GM23248 (cell line): Measurements from ENCODE around the gene MUC2. TPM values are rescaled to one million over a fixed set of nuclear protein-coding genes. Genes with fewer than 3 reads are reported as not detected.

Experiments
- DNase-seq: peaks from one replicate; pipeline ENCODE4 v3.0.0-alpha.2; 2015
- H2AFZ ChIP-seq: fragments of 200-600 bp; sonication (generic); 2 replicates; pipeline ENCODE4 v1.6.1; 2016; ENCODE audit warnings: antibody characterized with exemption
- H3F3A ChIP-seq: fragments of 200-600 bp; sonication (generic); 2 replicates; pipeline ENCODE4 v1.6.1; 2016; ENCODE audit warnings: mild to moderate bottlenecking, antibody characterized with exemption, mixed run types; ENCODE audit not compliant: insufficient read depth
- H3K27ac ChIP-seq: fragments of 200-600 bp; sonication (generic); 2 replicates; pipeline ENCODE4 v1.5.1; 2016; ENCODE audit warnings: mild to moderate bottlenecking
- H3K27me3 ChIP-seq: fragments of 200-600 bp; sonication (generic); replicated peaks from 2 replicates; pipeline ENCODE4 v1.6.1; 2016; ENCODE audit warnings: mild to moderate bottlenecking; ENCODE audit not compliant: insufficient read depth
- H3K36me3 ChIP-seq: fragments of 200-600 bp; sonication (generic); 2 replicates; pipeline ENCODE4 v1.6.1; 2016; ENCODE audit warnings: low read depth, mild to moderate bottlenecking
- H3K4me1 ChIP-seq: fragments of 200-600 bp; sonication (generic); 2 replicates; pipeline ENCODE4 v1.6.1; 2016; ENCODE audit warnings: mild to moderate bottlenecking; ENCODE audit not compliant: insufficient read depth
- H3K4me2 ChIP-seq: fragments of 200-600 bp; sonication (generic); one replicate; pipeline ENCODE4 v1.6.1; 2016; ENCODE audit warnings: mild to moderate bottlenecking; ENCODE audit not compliant: unreplicated experiment
- H3K4me3 ChIP-seq: fragments of 200-600 bp; sonication (generic); 2 replicates; pipeline ENCODE4 v1.5.1; 2016; ENCODE audit warnings: mild to moderate bottlenecking
- H3K79me2 ChIP-seq: fragments of 200-600 bp; sonication (generic); 2 replicates; pipeline ENCODE4 v1.6.1; 2016; ENCODE audit warnings: mild to moderate bottlenecking; ENCODE audit not compliant: insufficient read depth
- H3K9ac ChIP-seq: fragments of 200-600 bp; sonication (generic); 2 replicates; pipeline ENCODE4 v1.6.1; 2016; ENCODE audit warnings: mild to moderate bottlenecking
- H3K9me2 ChIP-seq: fragments of 200-600 bp; sonication (generic); 2 replicates; pipeline ENCODE4 v1.6.1; 2016; ENCODE audit warnings: mixed run types, mild to moderate bottlenecking, moderate library complexity; ENCODE audit not compliant: insufficient read depth
- H3K9me3 ChIP-seq: fragments of 200-600 bp; sonication (generic); one replicate; pipeline ENCODE4 v1.6.1; 2017; ENCODE audit warnings: low read depth
- H4K20me1 ChIP-seq: fragments of 200-600 bp; sonication (generic); 2 replicates; pipeline ENCODE4 v1.6.0; 2016; ENCODE audit not compliant: insufficient read depth
- EZH2 ChIP-seq: fragments of 200-600 bp; sonication (generic); IDR thresholded peaks from 2 replicates; pipeline ENCODE4 v1.6.1; 2018; ENCODE audit warnings: antibody characterized with exemption, mild to moderate bottlenecking; ENCODE audit not compliant: insufficient read depth, poor library complexity, severe bottlenecking
- EZH2phosphoT487 ChIP-seq: fragments of 200-600 bp; sonication (generic); IDR thresholded peaks from 2 replicates; pipeline ENCODE4 v1.6.1; 2018; ENCODE audit warnings: antibody characterized with exemption, moderate library complexity, mild to moderate bottlenecking, low read depth; ENCODE audit not compliant: insufficient read depth
- WGBS, 2 experiments: methylation state at CpG; one replicate each; pipeline ENCODE4 v1.1.6; 2015 to 2017; ENCODE audit warnings: low lambda C conversion rate in 2 of 2, low coverage in 1 of 2; ENCODE audit errors: missing lambda C conversion rate in 2 of 2; 5-methylcytosine and 5-hydroxymethylcytosine counted together
- in situ Hi-C: fragments of 300-500 bp; cut with MboI; formaldehyde crosslinking; loops from 2 replicates; pipeline ENCODE4 v1.15.0; 2020
- polyA plus RNA-seq: library from polyadenylated mRNA; unstranded; fragments of >200 nt; fragmentation: Nextera tagmentation; extraction: Ambion mirVana; gene quantifications from 2 replicates; pipeline ENCODE4 v1.2.1, GENCODE V29; 2016
- total RNA-seq: library from RNA; depleted of rRNA; stranded (reverse); fragments of >200 nt; shearing (Covaris generic); gene quantifications from 2 replicates; pipeline ENCODE4 v1.2.3, GENCODE V29; 2014

MUC2 gene
- total and polyA plus RNA-seq, 2 experiments from 2014 or later: not detected

GRCh38 chr11:1078191-1078601, 3.5 kb downstream of the MUC2 start:
- H3K36me3 ChIP-seq: no peaks in the 10 kb centered on the region
- TF ChIP-seq EZH2: no peak
- no peak for TF ChIP-seq EZH2phosphoT487
- H3K9ac ChIP-seq: no peak overlapping the region
- no peak overlapping the region for H3K4me3 ChIP-seq
- in situ Hi-C loops: no loop called here
- no peak overlapping the region for H3K4me2 ChIP-seq
- WGBS, 2 experiments: 87 to 91% methylated on average over 36 to 39 of the region's 39 CpGs
- H3K9me3 ChIP-seq: no peaks in the 10 kb centered on the region
- no peak overlapping the region for H2AFZ ChIP-seq
- DNase-seq: no peak
- H3K27ac ChIP-seq: no peak overlapping the region
- no peaks in the 10 kb centered on the region for H3K27me3 ChIP-seq
- H4K20me1 ChIP-seq: no peaks in the 10 kb centered on the region
- no peaks in the 10 kb centered on the region for H3F3A ChIP-seq
- H3K4me1 ChIP-seq: peaks cover 5% of the 10 kb centered on the region
- H3K9me2 ChIP-seq: no peaks in the 10 kb centered on the region
- H3K79me2 ChIP-seq: no peaks in the 10 kb centered on the region

GRCh38 chr11:1081601-1082311, 7.1 kb downstream of the MUC2 start:
- no peak overlapping the region for H2AFZ ChIP-seq
- TF ChIP-seq EZH2 (no peak), EZH2phosphoT487 (no peak)

GRCh38 chr11:1082346-1082727, 7.7 kb downstream of the MUC2 start:
- Histone ChIP-seq H2AFZ (no peak overlapping the region), H3F3A (no peaks in the 10 kb centered on the region), H3K4me2 (no peak overlapping the region), H3K27ac (no peak overlapping the region), H3K9ac (no peak overlapping the region), H3K79me2 (no peaks in the 10 kb centered on the region), H3K36me3 (no peaks in the 10 kb centered on the region), H4K20me1 (no peaks in the 10 kb centered on the region), H3K9me2 (no peaks in the 10 kb centered on the region), H3K9me3 (no peaks in the 10 kb centered on the region), H3K27me3 (no peaks in the 10 kb centered on the region), H3K4me1 (no peaks in the 10 kb centered on the region), H3K4me3 (no peak overlapping the region)
- TF ChIP-seq EZH2: no peak
- TF ChIP-seq EZH2phosphoT487: no peak
- no peak for DNase-seq
- whole genome bisulfite sequencing, 2 experiments: 77 to 79% methylated on average over 14 of the region's 14 CpGs
- in situ Hi-C loops: no loop called here

More at GRCh38 chr11:1081601-1082311, 7.1 kb downstream of the MUC2 start:
- H3K4me1 ChIP-seq: no peaks in the 10 kb centered on the region
- H3K9me3 ChIP-seq: no peaks in the 10 kb centered on the region
- no peaks in the 10 kb centered on the region for H3F3A ChIP-seq
- H3K79me2 ChIP-seq: no peaks in the 10 kb centered on the region
- no peaks in the 10 kb centered on the region for H4K20me1 ChIP-seq
- H3K4me3 ChIP-seq: no peak overlapping the region
- H3K27ac ChIP-seq: no peak overlapping the region
- H3K36me3 ChIP-seq: no peaks in the 10 kb centered on the region
- H3K27me3 ChIP-seq: no peaks in the 10 kb centered on the region
- 74 to 75% methylated on average over 30 to 33 of the region's 33 CpGs for WGBS, 2 experiments
- no peak for DNase-seq
- no peaks in the 10 kb centered on the region for H3K9me2 ChIP-seq
- H3K9ac ChIP-seq: no peak overlapping the region
- H3K4me2 ChIP-seq: no peak overlapping the region
- in situ Hi-C loops: no loop called here

GRCh38 chr11:1082728-1083620, 8.3 kb downstream of the MUC2 start:
- TF ChIP-seq EZH2: no peak
- no peak for TF ChIP-seq EZH2phosphoT487
- no peaks in the 10 kb centered on the region for H3K9me2 ChIP-seq
- no peaks in the 10 kb centered on the region for H3K9me3 ChIP-seq
- no peaks in the 10 kb centered on the region for H3K36me3 ChIP-seq
- no peak overlapping the region for H3K27ac ChIP-seq
- H2AFZ ChIP-seq: no peak overlapping the region
- H4K20me1 ChIP-seq: no peaks in the 10 kb centered on the region
- no peaks in the 10 kb centered on the region for H3K79me2 ChIP-seq
- H3K4me2 ChIP-seq: no peak overlapping the region
- H3K27me3 ChIP-seq: no peaks in the 10 kb centered on the region
- WGBS, 2 experiments: 63% methylated on average over 25 to 32 of the region's 33 CpGs
- no peak for DNase-seq
- in situ Hi-C loops: no loop called here
- H3K4me1 ChIP-seq: no peaks in the 10 kb centered on the region
- H3F3A ChIP-seq: no peaks in the 10 kb centered on the region
- H3K4me3 ChIP-seq: no peak overlapping the region
- no peak overlapping the region for H3K9ac ChIP-seq
